Stimulated activated CD8-positive, alpha-beta memory T cell treated with anti-CD3 and anti-CD28 coated beads, Interleukin-15, amount 100 ng/mL, for 4 hours (primary cell): ENCODE data around the gene RAP1GAP2.

ENCODE experiments used
- DNase-seq, 2 donors: peaks; one replicate each; pipeline ENCODE4 v3.0.0-alpha.2; 2020; ENCODE audit warnings: low read depth in 2 of 2

The RAP1GAP2 gene

GRCh38 chr17:2946144-2946543 lies 149.9 kb downstream of the RAP1GAP2 start:
- DNase-seq, result no peak

DNA sequence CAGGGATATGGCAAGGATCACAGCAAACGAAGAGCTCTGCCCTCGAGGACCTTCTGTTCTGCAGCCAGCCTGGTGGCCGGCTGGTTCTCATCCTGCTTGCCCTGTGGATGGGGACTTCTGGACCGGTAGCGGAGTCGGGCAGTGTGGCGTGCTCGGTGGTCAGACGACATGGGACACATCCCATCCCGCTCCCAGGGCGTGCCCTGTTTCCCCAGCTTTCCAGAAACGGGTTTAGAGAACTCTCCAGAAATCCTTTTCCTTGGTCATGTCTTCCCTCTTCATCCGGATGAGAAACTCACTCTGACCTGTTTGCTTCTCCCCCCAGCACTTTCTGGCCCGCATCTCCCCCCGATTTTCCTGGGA lies 151.3 kb downstream of the RAP1GAP2 start:
- no peak for DNase-seq

DNA sequence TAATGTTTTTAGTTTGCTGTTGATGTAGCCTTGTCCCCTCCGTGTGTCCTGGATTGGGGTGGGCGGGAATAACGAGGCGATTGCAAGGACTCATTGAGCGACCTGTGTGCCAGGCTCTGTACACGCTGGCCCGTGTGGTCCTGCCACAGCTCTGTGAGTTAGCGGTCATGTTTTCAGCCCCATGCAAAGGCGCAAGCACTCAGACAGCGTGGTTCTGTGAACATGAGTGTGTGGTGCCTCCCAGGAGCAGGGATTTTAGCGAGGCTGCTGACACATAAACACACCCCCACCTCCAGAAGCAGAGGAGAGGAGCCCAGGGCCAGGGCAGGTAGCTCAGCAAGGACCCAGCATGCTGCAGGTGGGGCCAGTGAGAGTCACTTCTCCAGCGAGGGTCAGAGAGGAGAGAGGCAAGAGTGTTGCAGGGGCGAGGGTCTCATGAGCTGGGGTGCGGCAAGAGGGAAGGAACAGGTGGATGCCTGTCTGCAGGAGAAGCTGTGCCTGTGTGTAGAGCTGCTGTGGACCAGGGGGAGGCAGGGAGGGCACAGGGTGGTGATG lies 151.8 kb downstream of the RAP1GAP2 start:
- DNase-seq, result no peak

GRCh38 chr17:2948721-2949468 lies 152.7 kb downstream of the RAP1GAP2 start:
- no peak for DNase-seq

GRCh38 chr17:2949469-2950044 lies 153.3 kb downstream of the RAP1GAP2 start:
- DNase-seq, result no peak

DNA sequence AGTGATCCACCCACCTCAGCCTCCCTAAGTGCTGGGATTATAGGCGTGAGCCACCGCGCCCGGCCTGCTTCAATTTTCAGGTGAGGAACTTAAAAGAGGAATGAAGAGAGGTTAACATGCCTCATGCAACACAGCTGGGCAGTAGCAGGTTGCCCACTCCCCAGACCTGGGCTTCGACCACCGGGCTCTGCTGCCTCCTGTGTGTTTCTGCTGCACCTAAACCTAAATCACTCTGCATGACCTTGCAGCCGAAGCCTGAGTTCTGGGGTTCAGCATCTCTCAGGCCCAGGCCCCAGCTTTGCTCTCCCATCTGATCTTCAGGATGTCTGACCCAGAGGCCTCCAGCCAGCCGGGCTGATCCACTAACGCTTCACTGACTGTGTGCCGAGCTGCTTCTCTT lies 154.6 kb downstream of the RAP1GAP2 start:
- DNase-seq, result no peak

DNA sequence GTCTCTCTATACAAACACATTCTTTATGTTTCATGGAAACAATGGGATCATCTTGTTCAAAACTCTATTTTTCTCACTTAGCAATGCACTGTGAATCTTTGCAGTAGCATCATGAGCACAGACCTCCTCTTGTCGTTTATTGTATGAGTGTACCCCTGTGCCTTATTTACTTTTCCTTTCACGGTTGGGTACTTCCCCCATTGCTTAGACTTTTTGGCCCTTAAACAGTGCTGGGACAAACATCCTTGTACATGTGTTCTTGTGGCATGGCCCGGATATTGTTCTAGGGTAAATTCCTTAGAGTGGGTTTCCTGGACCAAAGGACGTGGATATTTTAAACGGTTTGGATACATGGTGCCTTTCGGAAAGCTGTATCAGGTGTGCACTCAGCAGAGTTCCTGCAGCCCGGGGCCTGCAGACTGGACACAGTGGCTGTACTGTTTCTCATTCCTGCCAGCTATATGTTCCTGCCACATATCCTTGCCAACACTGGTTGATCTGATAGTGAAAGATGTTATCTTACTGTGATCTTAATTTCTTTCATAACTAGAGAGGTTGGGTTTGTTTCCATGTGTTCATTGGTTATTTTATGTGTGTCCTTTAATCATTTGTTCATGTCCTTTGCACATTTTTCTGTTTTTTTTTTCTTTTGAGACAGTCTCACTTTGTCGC lies 156.1 kb downstream of the RAP1GAP2 start:
- DNase-seq, result no peak

DNA sequence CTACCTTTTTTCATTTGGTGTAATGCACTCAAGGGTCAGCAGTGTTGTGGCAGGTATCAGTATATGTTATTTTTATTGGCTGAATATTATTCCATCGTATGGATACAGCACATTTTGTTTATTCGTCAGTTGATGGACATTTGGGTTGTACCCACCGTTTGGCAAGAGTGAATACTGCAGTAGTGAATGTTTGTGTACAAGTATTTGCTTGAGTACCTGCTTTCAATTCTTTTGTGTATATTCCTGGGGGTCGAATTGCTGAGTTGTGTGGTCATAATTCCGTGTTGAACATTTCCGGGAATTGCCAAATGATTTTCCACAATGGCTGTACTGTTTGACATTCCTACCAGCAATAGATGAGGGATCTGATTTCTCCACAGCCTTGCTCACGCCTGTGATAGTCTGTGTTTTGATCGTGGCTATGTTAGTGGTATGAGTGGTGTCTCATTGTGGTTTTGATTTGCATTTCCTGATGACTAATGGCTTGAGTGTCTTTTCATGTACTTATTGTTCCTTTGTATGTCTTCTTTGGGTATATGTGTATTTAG lies 158.7 kb downstream of the RAP1GAP2 start:
- no peak for DNase-seq

- DNase-seq, result no peak
Observed at GRCh38 chr17:2955931-2956582, 159.8 kb downstream of the RAP1GAP2 start.

DNA sequence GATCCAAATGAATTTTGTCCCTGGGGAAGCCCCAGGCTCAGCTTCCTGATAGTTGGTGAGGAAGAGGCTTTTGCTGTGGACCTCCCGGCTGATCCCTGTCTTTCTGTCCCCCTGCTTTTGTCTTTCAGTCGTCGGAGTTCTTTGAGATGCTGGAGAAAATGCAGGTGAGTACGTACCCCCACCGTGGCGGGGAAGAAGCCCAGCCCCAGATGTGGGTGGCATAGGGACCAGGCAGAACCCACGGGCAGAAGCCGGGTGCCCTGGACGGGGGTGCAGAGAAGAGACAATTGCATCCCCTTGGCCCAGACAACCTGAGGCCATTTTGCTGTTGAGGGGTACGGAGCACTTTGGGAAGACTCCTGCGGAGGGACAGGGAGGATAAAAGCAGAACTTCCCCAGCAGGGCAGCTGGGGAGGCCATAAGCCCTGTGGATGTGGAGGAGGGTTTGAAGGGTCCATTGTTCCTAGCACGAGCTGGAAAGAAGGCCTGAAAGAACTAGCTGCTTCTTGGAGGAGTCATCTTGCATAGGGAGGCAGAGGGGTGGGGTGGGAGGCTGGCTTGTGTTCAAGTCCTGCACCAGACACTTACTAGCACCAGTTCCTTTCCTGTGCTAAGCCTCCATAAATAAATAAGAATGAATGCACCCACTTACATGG lies 161.5 kb downstream of the RAP1GAP2 start:
- DNase-seq, result no peak

- DNase-seq, result no peak
Observed at GRCh38 chr17:2958706-2959222, 162.5 kb downstream of the RAP1GAP2 start.

DNA sequence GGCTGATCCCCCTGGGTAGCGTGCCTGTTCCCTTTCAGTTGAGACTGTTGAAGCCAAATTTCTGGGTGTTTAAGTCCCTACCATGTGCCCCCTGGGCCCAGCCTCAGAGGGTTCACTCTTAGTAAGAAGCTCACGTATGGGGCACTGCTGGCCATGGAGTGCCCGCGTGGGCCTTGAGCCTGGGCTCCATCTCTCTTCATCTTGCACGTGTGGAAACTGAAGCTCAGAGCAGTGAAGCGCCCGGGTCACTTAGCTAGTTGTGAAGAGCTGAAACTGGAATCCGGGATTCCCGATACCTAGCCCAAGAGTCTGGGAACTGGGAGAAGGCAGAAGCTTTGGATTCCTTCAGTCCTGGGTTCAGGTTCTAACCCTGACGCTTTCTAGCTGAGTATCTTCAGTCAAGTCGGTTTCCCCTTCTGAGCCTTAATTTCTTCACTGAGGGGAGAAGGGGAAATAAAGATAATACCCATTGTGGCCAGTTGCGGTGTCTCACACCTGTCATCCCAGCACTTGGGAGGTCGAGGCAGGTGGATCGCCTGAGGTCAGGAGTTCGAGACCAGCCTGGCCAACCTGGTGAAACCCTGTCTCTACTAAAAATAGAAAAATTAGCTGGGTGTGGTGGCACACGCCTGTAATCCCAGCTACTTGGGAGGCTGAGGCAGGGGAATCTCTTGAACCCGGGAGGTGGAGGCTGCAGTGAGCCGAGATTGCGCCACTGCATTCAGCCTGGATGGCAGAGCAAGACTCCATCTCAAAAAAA lies 163.3 kb downstream of the RAP1GAP2 start:
- no peak for DNase-seq

DNA sequence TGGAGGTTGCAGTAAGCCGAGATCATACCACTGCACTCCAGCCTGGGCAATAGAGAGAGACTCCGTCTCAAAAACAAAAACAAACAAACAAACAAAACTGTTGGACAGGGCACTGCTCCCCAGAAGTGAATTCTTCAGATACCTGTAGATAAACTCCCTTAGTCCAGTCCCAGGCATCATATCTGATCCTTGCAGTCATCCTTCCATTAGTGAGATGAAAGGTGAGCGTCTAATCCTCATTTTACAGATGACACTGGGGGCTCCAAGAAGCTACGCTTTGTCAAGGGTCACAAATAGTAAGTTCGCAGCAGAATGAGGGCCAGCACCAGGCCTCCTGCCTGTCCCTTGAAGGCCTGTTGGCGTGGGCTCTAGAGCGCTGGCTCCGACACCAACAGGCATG lies 165.2 kb downstream of the RAP1GAP2 start:
- no peak for DNase-seq

GRCh38 chr17:2962236-2962635 lies 166.0 kb downstream of the RAP1GAP2 start:
- no peak for DNase-seq

DNA sequence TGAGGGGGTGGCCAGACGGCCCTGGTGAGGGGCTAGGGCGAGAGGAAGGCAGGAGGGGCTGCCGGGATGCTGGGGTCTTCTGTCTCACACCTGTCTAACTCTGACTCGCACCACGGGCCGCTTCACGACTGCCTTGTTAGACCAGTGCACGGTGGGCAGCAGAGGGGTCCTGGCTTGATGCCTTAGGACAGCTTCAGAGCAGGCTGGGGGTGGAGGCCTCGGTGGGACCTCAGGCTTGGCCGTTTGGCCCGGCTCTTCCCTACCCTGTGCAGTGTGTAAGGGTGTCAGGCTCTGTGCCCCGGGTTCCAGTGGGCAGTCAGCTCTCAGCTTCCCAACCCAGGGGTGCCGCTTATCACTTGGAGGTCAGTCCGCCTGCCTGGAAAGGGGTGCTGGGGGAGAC lies 166.5 kb downstream of the RAP1GAP2 start:
- DNase-seq, result no peak

DNA sequence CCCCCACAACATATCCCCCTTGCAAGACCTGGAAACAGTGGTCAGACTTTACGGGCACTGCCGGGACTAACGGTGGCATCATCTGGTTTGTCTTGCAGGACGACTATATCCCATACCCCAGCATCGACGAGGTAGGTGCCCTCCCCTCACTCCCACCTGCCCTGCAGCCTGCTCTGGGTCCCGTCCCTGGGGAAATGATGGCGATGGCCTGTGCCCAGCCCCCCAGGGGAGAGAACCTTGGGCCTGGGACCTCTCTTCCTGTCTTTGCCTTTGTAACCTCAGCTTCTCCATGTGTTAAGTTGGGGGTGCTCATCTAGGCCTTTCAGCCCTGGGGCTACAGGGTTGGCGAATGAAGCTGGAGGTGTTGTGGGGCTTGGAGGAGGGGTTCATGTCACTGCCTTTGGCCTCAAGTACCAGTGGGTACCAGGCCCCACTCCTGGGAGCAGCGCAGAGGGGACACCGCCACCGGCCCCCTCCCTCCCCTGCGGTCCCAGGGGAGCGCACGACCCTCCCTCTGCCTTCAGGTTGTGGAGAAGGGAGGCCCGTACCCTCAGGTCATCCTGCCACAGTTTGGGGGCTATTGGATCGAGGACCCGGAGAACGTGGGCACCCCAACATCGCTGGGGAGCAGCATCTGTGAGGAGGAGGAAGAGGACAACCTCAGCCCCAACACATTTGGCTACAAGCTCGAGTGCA lies 167.2 kb downstream of the RAP1GAP2 start:
- DNase-seq, result no peak

- no peak for DNase-seq
Observed at GRCh38 chr17:2964028-2964356, 167.8 kb downstream of the RAP1GAP2 start.

- DNase-seq, result no peak
Observed at GRCh38 chr17:2964370-2964769, 168.1 kb downstream of the RAP1GAP2 start.

- DNase-seq, result no peak
Observed at GRCh38 chr17:2964831-2965230, 168.6 kb downstream of the RAP1GAP2 start.
